ENCODE measurements around the gene PIK3CB. TPM values are rescaled to one million over a fixed set of nuclear protein-coding genes. Genes with fewer than 3 reads are reported as not detected.

The PIK3CB gene
- polyA plus RNA-seq, 3 donors, result 14.1 to 33.6 (median 20.4) TPM

DNA sequence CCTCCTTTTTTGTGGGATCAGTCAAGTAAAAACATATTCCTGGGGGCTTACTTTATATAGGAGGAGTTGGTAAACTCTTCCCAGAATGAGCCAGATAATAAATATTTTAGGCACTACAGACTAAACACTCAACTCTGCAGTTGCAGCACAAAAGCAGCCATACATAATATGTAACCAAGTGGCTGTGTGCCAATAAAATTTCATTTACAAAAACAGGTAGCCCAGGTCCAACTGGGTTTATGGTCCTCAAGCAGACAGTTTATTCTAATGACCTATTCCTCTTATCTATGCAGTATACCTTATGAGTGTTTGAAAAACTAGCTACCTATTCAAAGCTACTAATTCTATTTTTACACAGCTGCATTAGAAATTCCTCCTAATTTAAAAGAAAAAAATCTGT, 164.3 kb downstream of the PIK3CB start:
- Mint-ChIP-seq H3K4me1 (no peaks in the 10 kb centered on the region), H3K27ac (no peak overlapping the region), H3K36me3 (peaks cover 79 to 89% of the 10 kb centered on the region in 2 donors), H3K9me3 (peaks cover 2 to 8% (median 4%) of the 10 kb centered on the region in 7 donors), H3K27me3 (ENCODE audit: low read depth in 3 of 3) (no peaks in the 10 kb centered on the region), H3K4me3 (no peak overlapping the region)
- peaks cover 41 to 90% of the 10 kb centered on the region in 2 donors for H3K36me3 ChIP-seq (replicated peaks in 1 of 2; ENCODE audit: control insufficient read depth in 1 of 2, insufficient read depth in 2 of 2, low read length in 2 of 2)
- no peak overlapping the region for H2AFZ ChIP-seq (ENCODE audit: insufficient read depth, low read depth, low read length, poor library complexity, severe bottlenecking)
- H3K9ac ChIP-seq (ENCODE audit: insufficient read depth, low read length, poor library complexity, severe bottlenecking), result no peak overlapping the region
- no peaks in the 10 kb centered on the region for H4K20me1 ChIP-seq (ENCODE audit: insufficient read depth, low read length)
- H3K27ac ChIP-seq (ENCODE audit: low read depth in 1 of 2, low read length in 2 of 2), result no peak overlapping the region
- H3K4me3 ChIP-seq (replicated peaks in 1 of 3; ENCODE audit: low read depth in 2 of 3, low read length in 3 of 3), result no peak overlapping the region
- H3K9me3 ChIP-seq (replicated peaks in 1 of 2; ENCODE audit: control insufficient read depth in 1 of 2, insufficient read depth in 1 of 2, low read length in 2 of 2), result peaks cover 4% of the 10 kb centered on the region in 2 donors
- TF ChIP-seq, protein P1, sequence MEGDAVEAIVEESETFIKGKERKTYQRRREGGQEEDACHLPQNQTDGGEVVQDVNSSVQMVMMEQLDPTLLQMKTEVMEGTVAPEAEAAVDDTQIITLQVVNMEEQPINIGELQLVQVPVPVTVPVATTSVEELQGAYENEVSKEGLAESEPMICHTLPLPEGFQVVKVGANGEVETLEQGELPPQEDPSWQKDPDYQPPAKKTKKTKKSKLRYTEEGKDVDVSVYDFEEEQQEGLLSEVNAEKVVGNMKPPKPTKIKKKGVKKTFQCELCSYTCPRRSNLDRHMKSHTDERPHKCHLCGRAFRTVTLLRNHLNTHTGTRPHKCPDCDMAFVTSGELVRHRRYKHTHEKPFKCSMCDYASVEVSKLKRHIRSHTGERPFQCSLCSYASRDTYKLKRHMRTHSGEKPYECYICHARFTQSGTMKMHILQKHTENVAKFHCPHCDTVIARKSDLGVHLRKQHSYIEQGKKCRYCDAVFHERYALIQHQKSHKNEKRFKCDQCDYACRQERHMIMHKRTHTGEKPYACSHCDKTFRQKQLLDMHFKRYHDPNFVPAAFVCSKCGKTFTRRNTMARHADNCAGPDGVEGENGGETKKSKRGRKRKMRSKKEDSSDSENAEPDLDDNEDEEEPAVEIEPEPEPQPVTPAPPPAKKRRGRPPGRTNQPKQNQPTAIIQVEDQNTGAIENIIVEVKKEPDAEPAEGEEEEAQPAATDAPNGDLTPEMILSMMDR (IDR thresholded peaks at IDR 0.05), result no peak
- H3K27me3 ChIP-seq (ENCODE audit: control insufficient read depth in 2 of 2, insufficient read depth in 2 of 2, low read length in 2 of 2), result no peaks in the 10 kb centered on the region
- no peak overlapping the region for H3K4me2 ChIP-seq (replicated peaks; ENCODE audit: extremely low read depth, low read length, poor library complexity, severe bottlenecking)
- H3K4me1 ChIP-seq (ENCODE audit: control insufficient read depth in 1 of 2, insufficient read depth in 2 of 2, low read length in 2 of 2), result no peaks in the 10 kb centered on the region
- no peaks in the 10 kb centered on the region for H3K79me2 ChIP-seq (ENCODE audit: insufficient read depth, low read length)
- no peak for DNase-seq
- intact Hi-C loops (cut with micrococcal nuclease), result no loop called here

DNA sequence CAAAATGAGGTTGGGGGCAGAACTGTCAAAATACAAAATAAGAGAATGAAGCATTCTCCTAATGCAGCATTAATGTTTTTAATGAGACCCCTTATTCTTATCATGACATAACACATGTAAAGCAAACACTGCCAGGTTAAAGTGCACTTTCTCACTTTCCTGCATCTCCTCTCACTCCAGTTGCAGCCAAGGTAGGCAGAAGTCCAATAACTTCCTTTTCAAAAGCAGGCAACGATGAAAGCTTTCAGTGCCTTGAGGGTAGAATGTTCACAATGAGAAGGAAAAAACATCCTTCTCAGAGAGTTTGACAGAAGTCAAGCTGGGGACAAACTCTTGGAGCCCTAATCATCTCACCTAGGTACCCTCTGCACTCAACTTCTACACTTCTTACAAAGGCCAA, 166.6 kb downstream of the PIK3CB start:
- Histone ChIP-seq H3K4me3 (replicated peaks in 1 of 3; ENCODE audit: low read depth in 2 of 3, low read length in 3 of 3) (no peak overlapping the region), H3K36me3 (replicated peaks in 1 of 2; ENCODE audit: control insufficient read depth in 1 of 2, insufficient read depth in 2 of 2, low read length in 2 of 2) (peaks cover 41 to 90% of the 10 kb centered on the region in 2 donors), H3K27ac (ENCODE audit: low read depth in 1 of 2, low read length in 2 of 2) (no peak overlapping the region), H3K9ac (ENCODE audit: insufficient read depth, low read length, poor library complexity, severe bottlenecking) (no peak overlapping the region), H3K4me2 (replicated peaks; ENCODE audit: extremely low read depth, low read length, poor library complexity, severe bottlenecking) (no peak overlapping the region), H3K79me2 (ENCODE audit: insufficient read depth, low read length) (no peaks in the 10 kb centered on the region), H3K9me3 (replicated peaks in 1 of 2; ENCODE audit: control insufficient read depth in 1 of 2, insufficient read depth in 1 of 2, low read length in 2 of 2) (no peaks in the 10 kb centered on the region), H3K27me3 (ENCODE audit: control insufficient read depth in 2 of 2, insufficient read depth in 2 of 2, low read length in 2 of 2) (no peaks in the 10 kb centered on the region), H3K4me1 (ENCODE audit: control insufficient read depth in 1 of 2, insufficient read depth in 2 of 2, low read length in 2 of 2) (no peaks in the 10 kb centered on the region), H2AFZ (ENCODE audit: insufficient read depth, low read depth, low read length, poor library complexity, severe bottlenecking) (no peak overlapping the region), H4K20me1 (ENCODE audit: insufficient read depth, low read length) (no peaks in the 10 kb centered on the region)
- peaks cover 77 to 89% of the 10 kb centered on the region in 2 donors for H3K36me3 Mint-ChIP-seq
- no peak overlapping the region for H3K4me3 Mint-ChIP-seq
- no peaks in the 10 kb centered on the region for H3K4me1 Mint-ChIP-seq
- H3K27ac Mint-ChIP-seq, result no peak overlapping the region
- TF ChIP-seq, protein P1 (IDR thresholded peaks at IDR 0.05), result no peak
- H3K9me3 Mint-ChIP-seq, result peaks cover 0 to 4% (median 0%) of the 10 kb centered on the region in 7 donors
- H3K27me3 Mint-ChIP-seq (ENCODE audit: low read depth in 3 of 3), result no peaks in the 10 kb centered on the region
- DNase-seq, result no peak
- WGBS (ENCODE audit: insufficient coverage), result no CpG with 5 or more reads among the region's 1 CpG
- intact Hi-C loops (cut with micrococcal nuclease), result no loop called here

Data from CD14-positive monocyte (primary cell).